HG03064 (cell line): ENCODE results near the gene CD200.
A peak's percentile ranks its signal among the peaks of the same experiment; 100 is the strongest.

Experiments used
- ATAC-seq: cut with Tn5 transposase; IDR thresholded peaks from one replicate; pipeline ENCODE4 v1.9.1; 2021; ENCODE audit warnings: low read depth; ENCODE audit not compliant: unreplicated experiment

CD200 gene

GRCh38 chr3:112327371-112327951 is 5.5 kb upstream of the CD200 start:
- peak; percentile 91 for ATAC-seq

GRCh38 chr3:112331851-112332250 is 1.1 kb upstream of the CD200 start:
- no peak for ATAC-seq

DNA sequence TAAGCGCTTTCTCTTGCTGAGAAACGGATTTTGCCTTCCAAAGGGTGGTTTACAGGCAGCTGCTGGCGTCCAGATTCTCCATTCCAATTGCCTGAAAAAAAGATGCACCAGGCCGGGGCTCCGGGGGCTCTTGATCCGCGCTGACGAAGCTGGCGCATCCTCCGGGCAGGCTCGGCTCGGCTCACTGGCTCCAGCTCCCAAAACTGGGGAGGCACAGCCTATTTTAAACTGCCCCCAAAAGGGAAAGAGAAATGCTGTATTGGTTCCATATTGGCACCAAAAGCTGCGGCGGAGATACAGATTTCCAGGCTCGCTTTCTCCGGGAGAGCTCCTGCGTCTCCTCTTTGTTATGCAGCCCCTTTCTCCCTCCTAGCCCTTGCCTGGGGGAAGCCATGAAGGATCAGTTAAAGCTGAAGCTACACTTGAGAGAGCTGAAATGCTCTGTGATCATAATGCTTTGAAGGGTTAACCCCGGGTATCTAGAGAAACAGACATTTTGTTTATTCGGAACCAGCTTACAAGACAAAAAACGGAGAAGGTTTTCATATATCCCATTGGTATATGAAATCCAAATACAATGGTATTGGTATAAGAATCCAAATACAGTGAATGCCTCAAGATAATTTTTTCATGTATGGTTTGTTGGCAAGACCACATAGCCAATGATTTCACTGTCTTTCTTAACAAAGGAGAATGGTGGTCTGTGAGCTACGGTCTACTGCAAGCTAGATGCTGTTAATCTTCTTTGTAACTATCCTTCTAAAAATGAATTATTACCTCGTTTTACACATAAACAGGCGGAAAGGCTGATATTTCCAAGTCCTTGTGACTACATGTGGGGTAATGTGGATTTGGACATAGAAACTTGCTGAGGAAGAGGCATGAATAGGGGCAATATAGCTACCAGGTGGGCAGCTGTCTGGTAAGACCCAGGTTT is 693 bp downstream of the CD200 start:
- ATAC-seq = peak; percentile 48

DNA sequence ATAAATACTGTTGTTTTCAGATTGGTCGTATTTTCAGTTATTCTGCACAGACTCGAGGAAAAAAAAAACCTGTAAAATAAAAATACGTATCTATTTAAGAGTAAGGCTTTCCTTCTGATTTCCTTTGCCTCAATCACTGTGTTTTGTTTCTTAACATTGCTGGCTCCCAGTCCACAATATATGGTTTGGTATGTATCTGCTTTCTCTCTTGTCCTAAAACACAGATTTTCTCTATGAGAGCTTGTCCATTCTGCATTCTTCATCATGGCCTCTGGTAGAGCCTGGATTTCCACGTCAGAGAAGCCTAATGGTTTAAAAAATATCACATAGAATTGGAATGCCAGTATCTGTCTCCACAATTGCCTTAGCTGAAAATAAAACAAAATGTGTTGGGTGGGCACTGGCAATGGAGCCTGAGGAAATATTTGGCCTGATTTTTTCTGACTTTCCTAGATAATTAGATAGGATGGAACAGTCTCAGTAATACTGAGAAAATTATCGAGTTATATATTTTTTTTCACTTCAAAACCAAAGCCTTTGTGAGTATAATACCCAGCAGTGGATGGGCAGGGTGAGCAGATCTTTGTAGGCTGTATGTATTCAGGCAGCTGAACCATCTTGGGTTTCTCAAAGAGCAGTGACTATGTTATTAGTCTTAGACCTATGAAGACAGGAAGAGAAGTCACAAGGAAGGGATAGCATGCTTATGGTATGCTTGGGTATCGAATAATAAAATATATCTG is 1.9 kb downstream of the CD200 start:
- ATAC-seq = no peak

- no peak for ATAC-seq
These were observed 2.5 kb downstream of the CD200 start for GRCh38 chr3:112335434-112335781.

DNA sequence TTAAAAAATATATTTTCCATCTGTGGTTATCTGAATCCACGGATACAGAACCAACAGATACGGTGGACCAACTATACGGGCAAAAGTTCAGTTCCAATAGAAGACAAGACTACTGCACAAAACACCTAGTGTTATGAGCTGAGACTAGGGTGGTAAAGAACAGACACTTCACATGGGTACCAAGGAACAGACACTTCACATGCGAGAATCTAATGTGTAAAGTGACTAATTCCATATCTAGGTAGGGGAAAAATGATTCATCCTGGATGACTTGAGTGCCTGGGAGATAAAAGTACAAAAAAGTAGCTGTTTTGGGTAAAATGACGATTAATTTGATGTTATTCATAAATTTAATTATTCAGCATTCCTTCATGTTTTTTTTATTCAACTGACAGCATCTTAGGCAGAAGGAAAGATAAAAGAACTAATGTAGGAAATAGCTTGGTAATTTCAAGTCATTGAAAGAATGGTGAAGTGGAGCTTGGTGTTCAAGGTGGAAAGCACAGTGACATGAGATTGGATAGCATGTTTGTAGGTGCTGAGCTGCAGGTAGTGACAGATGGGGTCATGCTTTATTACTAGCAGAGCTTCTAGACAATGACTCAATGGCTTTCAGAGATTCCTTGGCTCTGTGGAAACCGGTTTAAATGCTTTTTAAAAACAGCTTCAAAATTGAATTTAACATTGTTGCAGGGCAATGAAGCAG is 5.2 kb downstream of the CD200 start:
- ATAC-seq = no peak

- ATAC-seq = no peak
These were observed 5.7 kb downstream of the CD200 start for GRCh38 chr3:112338727-112339056.

DNA sequence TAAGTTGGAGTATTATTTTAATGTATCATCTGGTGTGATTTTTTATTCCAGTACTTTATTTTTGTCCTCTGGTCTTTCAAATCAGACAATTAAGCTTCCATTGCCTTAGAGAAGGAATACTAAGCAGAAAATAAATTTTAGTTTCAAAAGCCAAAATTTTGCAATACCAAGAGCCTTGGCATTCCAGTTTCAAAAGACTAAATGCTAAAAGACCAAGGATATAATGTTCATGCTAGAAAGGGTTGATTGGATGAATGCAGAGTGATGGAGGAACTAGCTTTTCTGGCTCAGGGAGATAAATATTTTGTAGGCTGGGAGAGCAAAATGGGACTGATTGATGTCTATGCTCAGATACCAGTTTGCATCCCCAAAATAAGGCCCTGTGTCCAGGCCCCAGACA is 6.2 kb downstream of the CD200 start:
- no peak for ATAC-seq

GRCh38 chr3:112339609-112340008 is 6.7 kb downstream of the CD200 start:
- no peak for ATAC-seq

- ATAC-seq = no peak
These were observed 8.4 kb downstream of the CD200 start for GRCh38 chr3:112341386-112341785.

- ATAC-seq = no peak
These were observed 12.7 kb downstream of the CD200 start for GRCh38 chr3:112345681-112346080.

GRCh38 chr3:112346491-112347122 is 13.7 kb downstream of the CD200 start:
- ATAC-seq = no peak

GRCh38 chr3:112348943-112349342 is 16.0 kb downstream of the CD200 start:
- ATAC-seq = no peak

DNA sequence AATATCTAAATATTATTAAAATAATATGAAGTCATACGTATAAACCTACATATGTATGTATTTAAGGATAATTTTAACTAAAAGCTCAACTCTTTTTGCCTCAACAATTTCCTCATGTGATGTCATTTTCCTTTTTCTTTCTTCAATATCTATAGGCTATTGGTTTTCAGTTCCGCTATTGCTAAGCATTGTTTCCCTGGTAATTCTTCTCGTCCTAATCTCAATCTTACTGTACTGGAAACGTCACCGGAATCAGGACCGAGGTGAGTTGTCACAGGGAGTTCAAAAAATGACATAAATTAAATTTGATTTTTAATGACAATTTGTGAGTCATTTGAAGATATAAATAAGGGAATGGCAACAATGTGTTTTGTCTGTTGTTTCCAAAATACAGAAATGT is 16.6 kb downstream of the CD200 start:
- ATAC-seq = no peak

DNA sequence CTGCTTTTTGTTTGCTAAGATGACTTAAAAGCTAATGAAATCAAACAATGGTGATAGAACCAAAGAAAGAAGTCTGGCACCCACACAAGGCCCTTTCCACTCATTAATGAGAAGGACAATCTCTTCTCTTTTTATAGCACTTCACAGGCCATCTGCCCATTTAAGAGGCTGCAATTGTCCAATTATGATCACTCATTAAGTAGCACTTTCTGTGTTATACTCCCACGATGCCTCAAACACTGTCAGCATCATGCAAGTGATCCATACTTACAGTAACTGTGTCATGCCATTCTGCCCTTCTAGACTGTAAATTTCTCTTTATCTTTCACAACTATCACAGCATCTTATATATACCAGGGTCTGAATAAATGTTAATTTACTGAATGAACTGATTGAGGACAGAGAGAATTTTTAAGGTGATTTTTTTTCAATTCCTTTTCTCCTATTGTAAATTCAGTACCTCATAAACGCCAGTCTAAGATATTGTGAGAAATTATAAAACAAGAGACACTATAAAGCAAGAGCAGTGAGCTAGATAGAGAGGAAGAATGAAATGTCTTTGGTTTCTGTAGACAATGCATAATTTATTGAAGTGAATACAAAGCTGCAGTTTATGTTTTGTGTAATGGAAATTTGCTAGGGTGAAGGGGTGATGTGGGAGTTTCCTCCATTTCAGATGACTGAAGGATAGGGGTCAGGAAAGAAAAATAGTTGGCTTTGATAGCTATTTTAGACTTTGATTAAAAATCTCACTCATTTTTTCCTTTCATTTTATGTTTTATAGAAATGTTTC is 17.3 kb downstream of the CD200 start:
- ATAC-seq = no peak

DNA sequence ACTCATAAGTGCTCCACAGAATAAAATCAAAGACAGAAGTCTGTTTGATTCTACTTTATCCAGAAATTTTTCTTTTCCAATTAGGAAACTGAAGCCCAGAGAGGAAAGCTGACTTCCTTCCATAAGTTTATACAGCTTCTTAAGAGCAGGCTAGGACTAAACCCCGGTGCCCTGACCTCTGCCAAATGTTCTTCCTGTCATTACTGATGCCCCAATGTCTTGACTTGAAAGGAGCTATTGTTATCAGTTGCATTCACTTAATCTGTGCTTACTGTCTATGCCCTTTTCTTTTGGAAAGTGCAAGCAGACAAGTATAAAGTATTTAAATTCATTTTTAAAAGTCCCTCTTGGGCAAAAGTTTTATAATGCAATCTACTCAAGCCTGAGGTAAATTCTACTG is 18.1 kb downstream of the CD200 start:
- ATAC-seq = no peak

DNA sequence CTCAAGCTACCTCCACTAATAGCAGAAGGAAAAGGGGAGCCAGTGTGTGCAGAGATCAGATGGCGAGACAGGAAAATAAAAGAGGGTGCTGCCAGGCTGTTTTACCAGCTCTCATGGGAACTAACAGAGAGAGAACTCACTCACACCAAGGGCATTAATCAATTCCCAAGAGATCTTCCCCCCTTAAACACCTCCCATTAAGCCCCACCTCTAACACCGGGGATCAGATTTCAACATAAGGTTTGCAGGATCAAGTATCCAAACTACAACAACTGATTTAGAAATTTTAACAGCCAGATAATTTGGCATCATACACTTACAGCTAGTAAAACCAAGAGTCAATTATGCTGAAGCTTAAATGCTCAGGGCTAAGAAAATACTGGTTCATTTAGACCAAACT is 18.9 kb downstream of the CD200 start:
- ATAC-seq = no peak

GRCh38 chr3:112352720-112353119 is 19.8 kb downstream of the CD200 start:
- ATAC-seq = no peak

DNA sequence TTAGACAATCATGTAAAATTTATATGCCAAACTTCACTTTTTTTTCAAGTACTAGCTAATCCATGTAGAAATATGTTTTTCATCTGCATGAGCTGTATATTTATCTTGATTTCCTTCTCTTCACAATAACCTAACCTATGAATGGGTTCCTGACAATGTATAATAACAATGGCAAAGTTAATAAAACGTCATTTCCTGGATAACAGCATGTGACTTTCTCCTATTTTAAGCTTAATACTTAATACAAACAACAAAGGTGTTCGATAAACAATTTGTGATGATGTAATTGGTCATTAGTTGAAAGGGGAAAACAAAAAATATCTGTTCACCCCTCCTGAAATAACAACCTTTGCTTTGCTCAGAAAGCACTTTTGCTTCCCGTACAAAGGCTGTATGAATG is 20.4 kb downstream of the CD200 start:
- no peak for ATAC-seq
